DOHH2 (cell line): Measurements from ENCODE around the gene OR6N1.

ENCODE experiments used
- H3F3A ChIP-seq: fragments of 200-600 bp; sonication (generic), shearing (Covaris generic); 2 replicates; pipeline ENCODE4 v1.6.0; 2016; ENCODE audit warnings: antibody characterized with exemption, mild to moderate bottlenecking; ENCODE audit not compliant: control insufficient read depth, insufficient read depth
- H3K27ac ChIP-seq: fragments of 200-600 bp; sonication (generic); 2 replicates; pipeline ENCODE4 v1.5.1; 2014; ENCODE audit warnings: low read depth, mild to moderate bottlenecking, low read length, moderate library complexity
- H3K27me3 ChIP-seq: fragments of 200-600 bp; sonication (generic); 2 replicates; pipeline ENCODE4 v1.6.1; 2014; ENCODE audit warnings: mild to moderate bottlenecking, low read length, mixed read lengths; ENCODE audit not compliant: control insufficient read depth
- H3K36me3 ChIP-seq: fragments of 200-600 bp; sonication (generic); 2 replicates; pipeline ENCODE4 v1.6.1; 2014; ENCODE audit warnings: mild to moderate bottlenecking, low read length, moderate library complexity, mixed read lengths; ENCODE audit not compliant: control insufficient read depth
- H3K4me1 ChIP-seq: fragments of 200-600 bp; sonication (generic); 2 replicates; pipeline ENCODE4 v1.6.1; 2014; ENCODE audit warnings: mild to moderate bottlenecking, low read length, mixed read lengths; ENCODE audit not compliant: control insufficient read depth
- H3K4me2 ChIP-seq: fragments of 200-600 bp; sonication (generic); 2 replicates; pipeline ENCODE4 v1.6.0; 2014; ENCODE audit warnings: mild to moderate bottlenecking, low read length, moderate library complexity
- H3K4me3 ChIP-seq: fragments of 200-600 bp; sonication (generic); 2 replicates; pipeline ENCODE4 v1.5.1; 2014; ENCODE audit warnings: mild to moderate bottlenecking, low read length, mixed read lengths
- H3K79me2 ChIP-seq: fragments of 200-600 bp; sonication (generic); 2 replicates; pipeline ENCODE4 v1.6.1; 2014; ENCODE audit warnings: mild to moderate bottlenecking, low read length, mixed read lengths; ENCODE audit not compliant: control insufficient read depth
- H3K9me2 ChIP-seq: fragments of 200-600 bp; sonication (generic); replicated peaks from 2 replicates; pipeline ENCODE4 v1.6.1; 2014; ENCODE audit warnings: mild to moderate bottlenecking, low read length, mixed read lengths; ENCODE audit not compliant: control insufficient read depth
- H3K9me3 ChIP-seq: fragments of 200-600 bp; sonication (generic); 2 replicates; pipeline ENCODE4 v1.6.1; 2014; ENCODE audit warnings: antibody characterized with exemption, low read length, mixed read lengths; ENCODE audit not compliant: control insufficient read depth, insufficient read depth
- H4K20me1 ChIP-seq: fragments of 200-600 bp; sonication (generic); 2 replicates; pipeline ENCODE4 v1.6.0; 2014; ENCODE audit warnings: low read depth, mild to moderate bottlenecking, antibody characterized with exemption, low read length, moderate library complexity; ENCODE audit not compliant: control insufficient read depth, insufficient read depth
- CTCF ChIP-seq: fragments of 200-600 bp; sonication (generic); IDR thresholded peaks from one replicate; pipeline ENCODE4 v1.5.1; 2014; ENCODE audit warnings: antibody characterized with exemption, mild to moderate bottlenecking, low read depth, low read length; ENCODE audit not compliant: poor library complexity, severe bottlenecking
- EZH2phosphoT487 ChIP-seq: fragments of 200-600 bp; sonication (generic); IDR thresholded peaks from 2 replicates; pipeline ENCODE4 v1.6.1; 2017; ENCODE audit warnings: borderline replicate concordance, mild to moderate bottlenecking, antibody characterized with exemption, low read length, moderate library complexity, mixed read lengths

Gene OR6N1

GRCh38 chr1:158771950-158772866 lies at the start of gene OR6N1:
Gene OR6N1 (minus strand): TSS chr1:158772195. CDS start chr1:158766682, 5,513 bp downstream.
- Histone ChIP-seq H3K4me3 (no peak within 1 kb of the TSS), H3K27me3 (no peaks in the 10 kb centered on the region), H3K27ac (no peak within 1 kb of the TSS), H3K9me3 (no peaks in the 10 kb centered on the region), H3F3A (no peaks in the 10 kb centered on the region), H3K4me2 (no peak within 1 kb of the TSS), H3K4me1 (no peaks in the 10 kb centered on the region), H4K20me1 (no peaks in the 10 kb centered on the region), H3K79me2 (no peaks in the 10 kb centered on the region), H3K36me3 (no peaks in the 10 kb centered on the region), H3K9me2 (no peaks in the 10 kb centered on the region)
- TF ChIP-seq EZH2phosphoT487, result no peak
- no peak for TF ChIP-seq CTCF

- H3K9me3 ChIP-seq, result no peaks in the 10 kb centered on the region
- no peaks in the 10 kb centered on the region for H3K36me3 ChIP-seq
- H3K79me2 ChIP-seq, result no peaks in the 10 kb centered on the region
- H3K4me3 ChIP-seq, result no peak overlapping the region
- no peak for TF ChIP-seq EZH2phosphoT487
- TF ChIP-seq CTCF, result no peak
- peaks cover 5% of the 10 kb centered on the region; the same call in 1 of the 2 replicates for H3K27me3 ChIP-seq
- no peak overlapping the region for H3K4me2 ChIP-seq
- H3K4me1 ChIP-seq, result no peaks in the 10 kb centered on the region
- no peaks in the 10 kb centered on the region for H3F3A ChIP-seq
- no peaks in the 10 kb centered on the region for H3K9me2 ChIP-seq
- H4K20me1 ChIP-seq, result no peaks in the 10 kb centered on the region
- no peak overlapping the region for H3K27ac ChIP-seq
Measured at GRCh38 chr1:158821723-158822122, 49.7 kb upstream of the OR6N1 start.

GRCh38 chr1:158819461-158820443 lies 47.8 kb upstream of the OR6N1 start:
- Histone ChIP-seq H3K4me2 (no peak overlapping the region), H3K27ac (no peak overlapping the region), H3K4me1 (no peaks in the 10 kb centered on the region), H4K20me1 (no peaks in the 10 kb centered on the region), H3K27me3 (peaks cover 5% of the 10 kb centered on the region; the same call in 1 of the 2 replicates), H3F3A (no peaks in the 10 kb centered on the region), H3K9me2 (no peaks in the 10 kb centered on the region), H3K79me2 (no peaks in the 10 kb centered on the region), H3K4me3 (no peak overlapping the region), H3K9me3 (no peaks in the 10 kb centered on the region), H3K36me3 (no peaks in the 10 kb centered on the region)
- TF ChIP-seq CTCF (no peak), EZH2phosphoT487 (no peak)
